Smooth muscle cell of the coronary artery (primary cell): ENCODE results near the gene NEXN. TPM values are rescaled to one million over a fixed set of nuclear protein-coding genes. Genes with fewer than 3 reads are reported as not detected.

Experiments used
- total RNA-seq: library from RNA; depleted of rRNA; stranded (reverse); fragments of >200 nt; gene quantifications from 2 replicates; pipeline ENCODE4 v1.2.3, GENCODE V29; 2014; ENCODE audit warnings: low replicate concordance

The NEXN gene
- 2.0 and 9.2 TPM in 2 replicates for total RNA-seq

GRCh38 chr1:77888081-77888780, at the start of gene NEXN:
Gene NEXN, plus strand, starts transcription at chr1:77888624. Its CDS starts 27,483 bp downstream, at chr1:77916107.

DNA sequence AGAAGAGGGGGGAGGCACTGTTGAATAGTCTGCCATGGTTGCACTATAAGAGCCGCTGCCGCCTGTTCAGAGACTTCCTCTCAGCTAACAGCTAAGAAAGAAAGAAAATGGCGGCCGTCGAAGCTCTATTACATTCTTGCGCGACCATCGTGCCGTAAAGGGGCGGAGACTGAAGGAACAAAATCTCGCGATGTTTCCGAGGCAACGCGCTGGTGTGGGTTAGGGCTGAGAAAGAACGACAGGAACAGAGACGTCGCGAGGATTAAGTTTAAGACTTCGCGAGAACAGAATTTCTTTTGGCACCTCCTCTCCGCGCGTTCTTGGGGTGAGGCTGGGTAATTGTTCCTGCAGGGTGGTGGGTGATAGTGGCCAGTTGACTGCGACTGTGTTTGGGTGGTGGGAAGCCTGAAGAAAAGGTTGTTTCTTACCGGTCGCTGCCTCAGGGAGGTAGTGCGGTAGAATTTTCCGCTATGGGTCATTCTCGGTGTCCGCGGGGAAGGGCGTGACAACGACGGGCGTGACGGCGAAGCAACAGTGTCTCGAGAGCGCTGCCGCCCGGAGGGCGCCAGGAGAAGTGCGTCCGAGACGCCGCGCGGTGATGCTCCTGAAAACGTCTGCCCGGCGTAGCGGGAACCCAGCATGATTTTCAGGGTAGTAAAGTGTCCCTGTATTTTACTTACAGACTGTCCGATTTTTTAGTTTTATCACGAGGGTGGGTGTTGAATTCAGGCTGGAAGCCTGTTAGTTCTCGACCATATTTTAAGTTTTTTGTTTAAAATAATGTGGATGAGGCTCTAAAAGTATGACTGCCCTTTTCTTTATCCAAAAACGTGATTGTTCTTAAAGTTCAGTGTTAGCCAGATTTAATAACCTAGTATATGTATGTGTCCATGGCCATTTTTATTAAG, 90.8 kb downstream of the NEXN start, which contains the start of gene FUBP1:
Gene FUBP1, minus strand, starts transcription at position 104 of the 908 bp plus-strand sequence. Its CDS starts 68 bp downstream, at position 36.

Other genes with a start within 250 kb of the NEXN start
- 48.8 and 48.9 TPM in 2 replicates for gene ZZZ3, start 206.0 kb upstream of the NEXN start, total RNA-seq
- 52.1 and 55.2 TPM in 2 replicates for gene USP33, start 128.8 kb upstream of the NEXN start, total RNA-seq
- gene MIGA1, start 109.0 kb upstream of the NEXN start, total RNA-seq = 7.8 and 9.7 TPM in 2 replicates
- 45.5 and 102 TPM in 2 replicates for gene FUBP1, start 90.4 kb downstream of the NEXN start, total RNA-seq
- 26.8 and 46.5 TPM in 2 replicates for gene DNAJB4, start 116.3 kb downstream of the NEXN start, total RNA-seq
- gene GIPC2, start 157.3 kb downstream of the NEXN start, total RNA-seq = 0.15 and 0.59 TPM in 2 replicates